Activated effector memory CD4-positive, alpha-beta T cell treated with Interleukin-2 at 50 U/mL for 16 hours (primary cell): ENCODE measurements around the gene DENND1B.

Source experiments
- DNase-seq: peaks from one replicate; pipeline ENCODE4 v3.0.0-alpha.2; 2020

Gene DENND1B

DNA sequence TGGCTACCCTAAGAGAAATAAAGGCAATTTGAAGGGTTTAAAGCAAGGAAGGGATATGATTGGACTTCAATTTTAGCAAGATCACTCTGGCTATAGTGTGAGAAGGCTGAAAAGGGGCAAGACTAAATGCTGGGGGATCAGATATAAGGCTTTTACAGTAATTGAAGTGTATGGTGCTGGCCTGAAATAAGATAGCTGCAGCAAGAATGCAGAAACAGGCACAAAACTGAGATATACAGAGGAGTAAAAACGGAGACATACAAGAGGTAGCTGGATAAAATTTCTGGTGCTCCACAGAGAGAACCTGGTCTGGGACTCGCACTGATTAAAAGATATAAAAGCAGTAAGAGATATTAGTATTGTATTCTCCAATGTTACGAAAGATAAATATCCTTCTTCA is 92.0 kb downstream of the DENND1B start:
- no peak for DNase-seq

DNA sequence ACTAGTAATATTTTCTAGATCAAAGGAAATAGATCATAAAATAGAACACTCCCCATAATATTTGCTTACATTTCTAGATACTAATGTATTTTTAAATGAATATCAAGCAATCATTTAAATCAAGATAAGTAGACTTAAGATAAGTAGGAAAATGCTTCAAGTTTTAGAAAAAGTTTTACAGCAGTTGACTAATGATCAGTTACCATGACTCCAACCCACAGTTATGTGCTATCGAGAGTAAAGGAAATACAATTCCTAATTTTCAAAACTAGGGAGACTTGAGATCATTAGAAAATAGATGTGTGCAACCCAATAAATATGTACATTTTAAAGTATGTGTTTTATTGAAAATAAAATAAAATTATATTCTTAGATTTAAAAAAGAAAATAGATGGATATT is 95.0 kb downstream of the DENND1B start:
- DNase-seq: no peak

DNA sequence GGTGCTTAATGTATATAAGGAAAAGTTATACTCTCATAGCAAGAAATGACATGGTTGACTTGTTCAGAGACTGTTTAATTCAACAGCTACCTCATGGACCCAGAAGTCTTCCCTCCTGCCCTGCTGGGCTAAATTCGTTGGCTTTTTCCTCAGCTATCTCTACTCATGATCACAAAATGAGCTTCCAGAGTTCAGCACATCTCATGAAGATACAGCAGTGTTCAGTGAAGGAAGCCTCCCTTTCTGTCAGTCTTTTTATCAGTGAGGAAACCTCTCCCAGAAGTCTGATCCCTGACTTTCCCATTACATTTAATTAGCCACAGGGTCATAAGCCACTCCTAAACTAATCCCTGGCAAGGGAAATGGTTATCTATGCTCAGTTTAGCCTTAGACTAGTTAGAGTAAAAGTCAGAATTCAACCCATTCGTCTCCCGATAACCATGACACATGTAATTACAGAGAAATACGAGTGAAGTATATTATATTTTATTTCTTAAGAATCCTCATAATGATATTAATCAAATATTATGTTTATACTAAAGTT is 97.5 kb downstream of the DENND1B start:
- DNase-seq: no peak

DNA sequence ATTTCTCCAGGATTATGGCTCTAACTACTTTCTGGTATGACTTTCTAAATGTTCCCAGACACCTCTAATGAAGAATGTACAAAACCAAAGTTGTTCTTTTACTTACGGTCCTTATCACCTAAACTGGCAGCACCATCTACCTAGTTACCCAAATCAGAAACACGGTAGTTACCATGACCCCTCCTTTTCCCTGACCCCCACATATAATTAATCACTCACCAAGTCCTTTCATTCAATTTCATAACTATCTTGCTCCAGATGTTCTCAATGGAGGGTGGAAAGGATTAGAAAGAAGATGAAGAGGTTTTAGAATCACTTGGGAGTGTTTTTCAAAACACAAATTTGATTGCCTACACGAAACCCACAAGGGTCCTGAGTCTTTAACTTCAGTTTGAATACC is 98.0 kb downstream of the DENND1B start:
- DNase-seq: no peak

DNA sequence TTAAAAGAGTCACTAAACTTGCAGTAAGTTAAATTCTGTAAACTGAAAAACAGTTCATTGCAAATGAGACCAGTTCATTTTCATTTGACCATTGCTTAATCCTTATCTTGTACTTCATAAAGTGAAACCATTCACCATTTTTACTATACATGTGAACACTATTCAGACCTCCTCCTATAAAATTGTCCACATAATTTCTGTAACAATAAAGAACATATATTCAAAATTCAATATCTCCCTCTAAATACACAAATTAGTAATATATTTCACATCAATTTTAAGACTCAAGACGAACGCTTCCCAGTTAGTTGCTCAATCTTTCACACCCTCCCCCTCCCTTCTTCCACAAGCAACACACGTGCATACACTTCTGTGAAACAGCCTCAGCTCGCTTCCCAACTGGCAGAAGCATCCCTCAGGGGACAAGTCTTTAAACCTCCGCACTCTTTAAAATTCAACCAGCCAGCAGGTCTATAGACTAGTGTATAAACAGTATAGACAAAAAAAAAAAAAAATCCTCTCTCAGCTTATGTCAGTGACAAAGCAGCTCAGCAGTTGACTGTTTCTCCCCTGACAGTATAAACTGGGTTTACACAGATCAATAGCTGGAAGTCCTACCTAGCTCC is 99.6 kb downstream of the DENND1B start:
- no peak for DNase-seq

DNA sequence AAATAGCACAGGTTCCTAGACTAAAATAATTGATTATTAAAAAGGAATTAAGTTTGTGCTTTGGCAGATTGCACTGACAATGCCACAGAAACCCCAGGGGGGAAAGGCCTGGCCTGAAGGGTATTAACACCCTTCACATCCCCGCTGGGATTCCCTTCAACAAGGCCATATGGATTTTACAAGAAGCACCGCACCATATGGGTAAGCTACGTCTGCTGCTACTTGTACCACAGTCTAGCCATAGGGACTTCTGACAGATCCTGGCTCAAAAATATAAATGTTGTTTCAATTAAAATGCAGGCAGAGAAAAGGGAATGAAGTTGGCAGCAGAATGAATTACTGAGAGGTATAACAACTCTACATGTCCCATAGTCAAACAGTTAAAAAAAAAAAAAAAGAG is 101.0 kb downstream of the DENND1B start:
- no peak for DNase-seq

DNA sequence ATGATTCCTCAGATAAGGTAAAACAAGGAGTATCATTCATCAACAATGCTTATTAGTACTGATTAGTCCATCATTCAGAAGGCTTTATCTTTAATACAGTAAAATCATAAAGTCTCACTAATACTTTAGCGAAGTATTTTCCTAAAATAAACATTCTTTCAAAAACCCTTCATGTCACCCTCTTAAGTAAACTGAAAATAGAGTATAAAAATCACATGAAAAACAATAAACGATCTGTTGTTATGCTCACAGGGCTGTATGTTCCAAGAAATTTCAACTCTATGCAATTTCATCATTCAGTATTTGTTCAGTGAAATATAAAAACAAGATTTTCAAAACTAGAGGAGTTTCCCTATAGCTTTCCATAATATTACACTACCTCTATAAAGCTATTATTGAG is 102.0 kb downstream of the DENND1B start:
- no peak for DNase-seq

DNA sequence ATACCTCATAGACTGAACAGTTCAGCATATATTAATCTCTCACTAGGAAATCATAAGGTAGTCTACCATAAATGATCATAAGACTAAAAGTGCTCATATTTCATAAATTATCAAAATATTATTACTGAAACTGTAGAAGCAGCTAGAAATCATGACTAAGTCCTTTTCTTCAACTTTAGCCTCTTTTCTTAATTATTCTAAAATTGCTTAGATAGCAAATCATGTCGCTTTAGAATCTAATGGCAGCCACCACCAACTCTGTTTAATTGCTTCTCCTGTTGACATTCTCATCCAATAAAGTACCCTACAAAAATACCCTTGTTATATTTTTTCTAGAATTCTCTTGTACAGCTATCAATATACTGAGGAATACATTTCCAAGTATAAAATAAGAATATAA is 102.9 kb downstream of the DENND1B start:
- DNase-seq: no peak

DNA sequence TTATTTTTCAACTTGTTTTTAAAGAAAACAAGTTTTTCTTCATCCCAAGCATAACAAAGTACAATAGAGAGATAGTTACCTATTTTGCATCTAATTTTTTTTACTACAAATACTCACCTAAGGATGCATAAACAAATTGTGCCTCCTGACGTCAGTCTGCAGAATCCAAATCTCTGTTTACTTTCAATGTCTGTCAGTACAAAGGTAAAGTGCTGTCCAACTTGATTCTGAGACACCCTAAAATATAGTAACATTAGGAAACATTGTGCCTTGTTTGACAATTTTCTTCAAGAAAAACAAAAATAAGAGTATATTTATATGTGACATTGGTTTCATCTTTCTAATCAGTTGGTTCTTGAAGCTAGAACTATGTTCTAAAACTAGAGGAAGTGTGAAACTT is 103.4 kb downstream of the DENND1B start:
- no peak for DNase-seq

DNA sequence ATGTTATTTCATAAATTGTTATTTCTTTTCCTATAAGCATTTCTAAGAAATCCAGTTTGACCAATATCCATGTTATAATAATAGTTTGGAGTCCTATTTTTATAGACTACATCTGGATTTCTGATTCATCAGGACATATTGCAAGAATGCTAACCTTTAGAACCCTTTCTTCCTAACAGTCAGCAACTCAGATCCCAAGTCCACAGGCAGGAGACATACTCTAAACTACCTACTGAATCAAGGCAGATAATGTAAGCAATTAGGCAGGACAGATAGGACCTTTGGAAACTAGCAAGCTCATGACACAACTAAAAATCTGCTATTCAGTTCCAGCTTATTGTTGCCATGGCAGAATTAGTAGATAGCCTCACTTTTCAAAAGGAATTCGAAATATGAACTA is 104.1 kb downstream of the DENND1B start:
- no peak for DNase-seq

DNA sequence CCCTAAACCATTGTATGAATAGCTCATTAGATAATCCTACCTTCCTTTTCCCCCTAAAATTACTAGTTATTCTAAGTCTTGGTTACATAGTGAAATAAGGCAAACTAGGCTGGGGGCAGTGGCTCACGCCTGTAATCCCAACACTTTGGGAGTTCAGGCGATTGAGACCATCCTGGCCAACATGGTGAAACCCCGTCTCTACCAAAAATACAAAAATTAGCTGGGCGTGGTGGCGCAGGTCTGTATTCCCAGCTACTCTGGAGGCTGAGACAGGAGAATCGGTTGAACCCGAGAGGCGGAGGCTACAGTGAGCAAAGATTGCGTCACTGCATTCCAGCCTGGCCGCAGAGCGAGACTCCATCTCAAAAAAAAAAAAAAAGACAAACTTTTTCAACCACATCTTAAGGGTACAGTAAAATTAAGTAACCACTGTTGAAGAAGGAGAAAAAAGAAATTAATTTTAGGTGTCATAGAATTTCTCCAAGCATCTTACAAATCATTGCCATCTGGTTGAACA is 108.5 kb downstream of the DENND1B start:
- no peak for DNase-seq

DNA sequence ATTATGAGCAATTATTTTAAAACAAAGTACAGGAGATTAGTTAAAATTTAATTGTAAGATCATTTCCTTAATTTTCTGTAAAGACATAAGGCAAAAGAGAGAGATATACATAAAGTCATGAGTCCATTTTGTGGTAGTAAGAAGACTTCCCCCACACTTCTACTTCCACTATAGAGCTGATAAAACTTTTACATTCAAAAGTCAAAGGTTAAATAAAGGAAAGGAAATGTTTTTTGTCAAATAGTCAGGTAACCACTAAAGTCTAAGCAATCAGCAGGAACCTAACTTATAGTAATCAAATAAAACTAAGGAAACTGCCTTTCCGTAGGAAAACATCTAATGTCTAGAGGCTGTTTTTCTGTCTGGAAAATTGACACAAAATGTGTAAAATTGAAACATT is 110.9 kb downstream of the DENND1B start:
- no peak for DNase-seq

DNA sequence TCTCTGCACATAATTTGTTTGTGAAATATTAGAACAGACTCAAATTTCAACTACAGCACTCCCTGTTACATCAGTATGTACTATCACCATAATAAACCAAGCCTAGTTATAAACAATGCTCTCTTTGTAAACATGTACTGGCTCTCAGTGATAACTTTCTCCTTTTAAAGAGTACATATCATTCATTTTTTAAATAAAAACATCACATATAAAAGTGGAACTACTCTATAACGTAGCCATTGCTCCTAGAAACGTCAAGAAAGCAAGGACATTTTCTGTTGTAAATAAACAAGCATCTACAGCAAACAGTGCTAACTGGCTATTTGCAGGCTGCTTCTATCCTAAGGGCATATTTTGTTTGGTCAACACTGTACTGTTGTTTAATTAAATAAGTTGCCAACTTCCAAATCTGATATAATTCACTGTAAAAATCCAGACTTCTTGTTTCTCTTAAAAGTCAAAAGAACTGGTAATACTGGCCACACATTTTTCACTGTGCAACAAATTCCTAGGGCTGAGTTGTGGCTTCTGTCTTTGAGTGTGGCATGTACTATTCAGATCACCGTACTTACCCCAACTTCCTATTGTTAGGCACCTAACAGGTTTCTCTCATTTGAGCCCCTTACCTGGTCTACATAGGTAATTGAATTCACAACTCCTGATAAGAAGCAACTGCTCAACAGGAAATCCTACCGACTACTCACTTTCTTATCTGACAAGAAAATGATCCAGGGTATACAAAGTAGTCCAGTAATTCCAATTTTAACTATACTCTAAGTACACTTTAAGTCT is 111.9 kb downstream of the DENND1B start:
- no peak for DNase-seq

DNA sequence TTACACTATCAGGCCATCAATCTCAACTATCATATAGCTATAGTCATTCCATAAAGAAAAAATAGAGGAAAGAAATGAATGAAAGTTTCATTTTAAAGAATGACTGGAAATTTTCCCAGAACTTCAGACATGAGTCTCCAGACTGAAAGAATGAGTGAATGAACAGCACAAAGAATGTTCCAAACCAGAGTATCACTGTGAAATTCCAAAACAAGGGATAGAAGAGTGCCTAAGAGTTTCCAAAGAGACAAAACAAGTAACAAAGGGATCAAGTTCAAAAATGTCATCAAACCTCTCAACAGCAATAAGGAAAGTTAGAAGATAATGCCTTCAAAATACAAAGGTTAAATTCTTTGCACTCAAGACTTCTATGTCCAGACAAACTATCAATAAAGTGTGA is 114.9 kb downstream of the DENND1B start:
- DNase-seq: no peak

DNA sequence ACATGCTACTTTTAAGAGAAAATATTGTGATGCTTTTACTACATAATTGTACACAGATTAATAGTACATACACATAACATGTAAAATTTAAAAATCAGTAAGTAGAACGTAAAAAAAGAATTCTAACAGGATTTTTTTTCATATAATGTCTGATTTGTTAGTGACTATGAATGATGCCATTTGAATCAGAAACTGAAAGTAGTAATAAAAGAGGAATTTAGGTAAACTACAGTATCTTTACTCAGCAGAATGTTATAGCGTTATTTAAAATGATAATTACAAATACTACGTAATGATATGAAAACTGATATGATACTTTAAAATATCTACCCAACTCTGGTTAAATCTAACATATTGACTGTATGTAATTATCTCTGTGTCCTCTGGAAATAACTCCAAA is 116.1 kb downstream of the DENND1B start:
- DNase-seq: no peak

DNA sequence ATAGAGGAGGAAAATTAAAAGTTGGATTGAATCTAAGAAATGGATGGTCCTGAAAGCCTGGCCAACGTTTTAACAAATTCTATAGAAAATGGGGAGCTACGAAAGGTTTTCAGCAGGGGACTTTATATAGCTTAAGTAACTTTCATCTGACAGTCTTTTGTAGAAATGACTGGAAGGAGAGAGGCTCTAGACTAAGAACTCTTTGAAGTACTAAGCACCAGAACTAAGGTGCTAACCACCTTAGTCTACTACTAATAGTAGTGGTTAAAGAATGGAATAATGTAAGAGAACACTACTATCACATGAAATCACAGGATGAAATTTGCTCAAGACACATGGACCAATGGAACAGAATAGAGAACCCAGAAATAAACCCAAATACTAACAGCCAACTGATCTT is 126.1 kb downstream of the DENND1B start:
- DNase-seq: no peak

DNA sequence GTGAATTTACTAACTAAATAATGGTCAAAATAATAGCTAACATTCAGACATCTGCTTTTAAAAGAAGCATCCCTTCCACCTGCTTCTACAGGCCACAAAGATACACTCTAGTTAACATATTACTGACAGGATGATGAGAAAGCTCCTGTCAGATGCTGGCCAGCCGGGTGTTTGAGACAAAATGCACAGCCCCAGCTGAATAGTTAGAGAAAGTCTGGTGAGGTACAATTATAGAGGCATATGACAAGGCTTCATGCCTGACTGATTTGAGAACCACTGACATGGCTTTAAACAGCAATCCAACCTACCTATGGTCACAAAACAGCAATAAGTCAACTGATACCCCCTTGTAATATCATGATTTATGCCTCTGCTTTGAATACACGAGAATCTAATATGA is 137.0 kb downstream of the DENND1B start:
- DNase-seq: no peak

DNA sequence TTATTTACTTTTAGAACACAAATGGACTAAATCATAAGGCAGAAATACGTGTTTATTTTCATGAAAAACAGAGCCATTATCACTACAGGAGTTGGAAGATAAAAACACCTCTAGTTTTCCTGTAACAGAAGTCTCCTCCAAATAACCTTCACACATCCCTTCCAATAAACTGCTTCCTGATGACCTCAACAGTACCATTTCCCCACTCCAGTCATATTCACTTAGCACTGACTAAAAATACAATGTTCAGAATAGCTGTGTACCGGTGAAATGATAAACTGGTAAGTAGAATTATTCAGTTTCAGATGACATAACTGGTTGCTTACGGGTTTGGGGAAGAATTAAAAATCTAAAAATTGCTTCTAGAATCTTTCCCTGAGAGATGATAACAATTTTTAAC is 137.9 kb downstream of the DENND1B start:
- DNase-seq: no peak

DNA sequence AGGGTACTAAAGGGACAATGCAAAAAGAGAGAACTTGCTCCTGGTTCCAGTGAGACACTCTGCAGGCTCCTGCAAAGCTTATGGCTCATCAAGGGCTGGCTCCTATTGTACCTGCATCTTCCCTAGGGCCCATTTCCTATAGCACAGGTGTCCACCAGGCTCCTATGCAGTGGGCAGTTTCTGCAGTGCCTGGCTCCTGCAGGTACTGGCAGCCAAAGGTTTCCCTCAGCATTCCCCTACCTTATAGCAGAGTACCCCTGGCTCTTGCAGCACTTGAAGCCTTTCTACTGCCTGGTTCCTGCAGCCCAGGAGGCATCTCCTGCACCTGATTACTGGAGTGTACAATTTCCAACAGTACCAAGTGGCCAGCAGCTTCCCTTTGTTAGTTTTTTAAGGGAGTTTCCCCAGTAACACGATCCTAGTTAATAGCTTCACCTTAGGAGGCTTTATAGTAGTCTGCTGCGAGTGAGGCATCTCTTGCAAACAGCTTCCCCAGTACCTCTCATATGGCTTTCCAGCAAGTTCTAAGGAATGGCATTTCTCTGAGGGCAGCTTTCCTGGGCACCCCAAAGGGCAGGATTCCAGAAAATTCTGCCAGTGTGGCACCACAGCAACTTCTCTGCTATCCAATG is 141.7 kb downstream of the DENND1B start:
- DNase-seq: no peak

DNA sequence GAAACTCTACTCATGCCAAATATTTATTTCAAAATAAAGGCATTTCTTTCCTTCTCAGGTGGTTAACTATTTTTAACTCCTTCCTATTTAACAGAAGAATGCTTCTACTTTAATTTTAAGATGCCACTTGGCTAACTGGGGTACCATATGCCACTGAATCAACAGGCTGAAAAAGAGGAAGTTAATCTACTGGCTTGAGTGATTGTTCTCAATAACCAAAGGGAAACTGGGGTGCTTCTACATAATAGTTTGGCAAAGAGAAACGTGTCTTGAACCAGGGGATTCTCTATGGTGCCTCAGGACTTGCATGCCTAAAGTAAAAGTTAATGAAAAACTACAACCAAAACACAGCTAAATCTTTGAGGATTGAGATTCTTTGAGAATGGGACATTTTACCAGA is 142.6 kb downstream of the DENND1B start:
- no peak for DNase-seq

DNA sequence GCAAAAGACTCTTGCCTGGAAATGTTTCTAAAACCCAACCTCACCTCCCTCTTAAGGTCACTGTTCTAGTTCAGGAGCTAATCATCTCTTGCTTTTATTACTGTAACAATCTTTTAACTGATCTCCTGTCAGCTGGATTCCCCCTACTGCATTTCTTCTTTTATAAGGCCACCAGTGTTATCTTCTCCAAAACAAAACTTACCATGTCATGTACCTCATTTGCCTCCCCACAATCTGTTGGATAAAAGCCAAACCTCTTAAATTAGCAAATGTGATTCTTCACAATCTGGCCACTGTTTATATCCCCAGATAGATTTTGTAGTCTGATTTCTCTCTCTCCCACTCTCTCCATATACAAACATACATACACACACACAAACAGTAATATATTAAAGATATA is 143.3 kb downstream of the DENND1B start:
- DNase-seq: no peak

DNA sequence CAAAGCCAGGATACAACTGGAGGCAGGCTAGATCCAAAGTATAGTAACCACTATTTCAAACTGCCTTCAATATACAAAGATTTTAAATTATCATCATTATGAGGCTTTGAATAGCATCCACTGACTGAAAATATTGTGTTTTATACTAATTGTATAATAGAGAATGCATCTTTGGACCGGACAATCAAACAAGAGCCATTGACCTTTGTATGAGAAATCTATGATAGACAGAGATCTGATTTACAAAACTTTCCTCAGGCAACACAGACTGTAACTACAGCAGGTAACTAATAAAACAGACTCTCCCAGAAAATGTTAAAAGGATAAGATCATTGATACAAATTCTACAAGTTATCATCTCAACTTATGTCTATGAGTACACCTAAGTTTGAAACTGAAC is 152.9 kb downstream of the DENND1B start:
- DNase-seq: no peak

DNA sequence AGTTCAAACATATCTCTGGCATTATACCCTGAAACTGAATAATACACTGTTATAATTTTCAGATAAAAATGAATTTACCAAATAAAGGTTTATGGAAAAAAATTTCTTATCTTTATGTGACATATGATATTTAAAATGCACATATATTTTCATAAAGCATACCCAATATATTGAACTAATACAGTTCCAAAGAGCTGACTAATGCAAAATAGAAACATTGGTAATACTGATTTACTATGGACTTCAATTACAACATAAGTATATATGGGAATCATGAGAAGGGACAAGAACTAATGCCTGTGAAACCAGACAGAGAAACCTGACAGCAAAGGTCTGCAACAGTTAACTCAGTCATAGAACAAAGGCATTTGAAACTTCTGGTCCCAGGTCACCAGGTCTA is 153.5 kb downstream of the DENND1B start:
- no peak for DNase-seq

DNA sequence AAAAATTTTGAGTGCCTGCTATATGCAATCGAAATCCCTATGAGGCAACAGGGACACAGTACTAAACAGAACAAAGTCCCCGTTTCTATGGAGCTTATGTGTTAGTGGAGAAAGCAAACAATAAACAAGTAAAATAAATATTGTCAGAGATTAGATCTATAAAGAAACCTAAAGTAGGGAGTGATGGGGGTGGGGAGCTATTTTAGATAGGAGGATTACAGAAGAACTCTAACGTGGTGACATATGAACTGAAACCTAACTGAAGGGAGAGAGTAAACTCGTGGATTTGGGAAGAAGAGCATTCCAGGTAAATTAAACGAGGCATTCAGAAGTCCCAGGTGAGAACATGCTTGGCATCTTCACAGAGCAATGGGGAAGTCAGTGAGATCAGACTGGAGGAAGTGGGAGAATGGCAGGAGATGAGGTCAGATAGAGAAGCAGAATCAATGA is 154.5 kb downstream of the DENND1B start:
- no peak for DNase-seq
